Measurements from ENCODE around the gene SEC31A. TPM values are rescaled to one million over a fixed set of nuclear protein-coding genes. Genes with fewer than 3 reads are reported as not detected.

SEC31A gene
- total RNA-seq, 1 experiment from 2014 or later: 137 TPM

GRCh38 chr4:82811838-82812341, 79.1 kb downstream of the SEC31A start:
- Mint-ChIP-seq H3K9me3 (peaks cover 4% of the 10 kb centered on the region), H3K4me1 (peaks cover 18% of the 10 kb centered on the region), H3K4me3 (peak overlapping the region; percentile 9; the same call in 1 of the 2 replicates), H3K27me3 (ENCODE audit: low read depth) (peaks cover 68% of the 10 kb centered on the region), H3K27ac (no peak overlapping the region), H3K36me3 (no peaks in the 10 kb centered on the region)
- TF ChIP-seq ERG (CRISPR knock-in tag; IDR thresholded peaks at IDR 0.05): no peak
- 0 out of 2 replicates have a peak, but pooled peaks have one; percentile 26 for TF ChIP-seq FOXK1 (CRISPR knock-in tag; IDR thresholded peaks at IDR 0.05)
- TF ChIP-seq SMAD3 (CRISPR knock-in tag; IDR thresholded peaks at IDR 0.05; ENCODE audit: borderline replicate concordance): no peak
- no peak for TF ChIP-seq AFF4 (CRISPR knock-in tag; IDR thresholded peaks at IDR 0.05; ENCODE audit: borderline replicate concordance)
- peak; percentile 57; the same call in 1 of the 2 replicates for TF ChIP-seq ZNF423 (CRISPR knock-in tag; IDR thresholded peaks at IDR 0.05)
- no peak for TF ChIP-seq ZNF671 (CRISPR knock-in tag; IDR thresholded peaks at IDR 0.05)
- no peak for TF ChIP-seq ESRRA (CRISPR knock-in tag; IDR thresholded peaks at IDR 0.05; ENCODE audit: borderline replicate concordance)
- ATAC-seq (peak; percentile 75), DNase-seq (ENCODE audit: low spot score) (no peak)
- CTCF ChIA-PET: interaction anchor here (0.6 to 2.4 kb wide), 4 partner anchors 13 to 288 kb away, joined by 3 to 7 read pairs (median 4); partner anchors contain the start of gene SCD5
- POLR2A ChIA-PET: no interaction called here

- Mint-ChIP-seq H3K9me3 (peaks cover 4% of the 10 kb centered on the region), H3K4me1 (peaks cover 18% of the 10 kb centered on the region), H3K36me3 (no peaks in the 10 kb centered on the region), H3K27ac (no peak overlapping the region), H3K4me3 (no peak overlapping the region), H3K27me3 (ENCODE audit: low read depth) (peaks cover 68% of the 10 kb centered on the region)
- ATAC-seq (no peak), DNase-seq (ENCODE audit: low spot score) (no peak)
- POLR2A ChIA-PET: no interaction called here
- TF ChIP-seq NFYB (CRISPR knock-in tag; conservative IDR thresholded peaks at IDR 0.05; ENCODE audit: low read depth) (no peak), CDX4 (CRISPR knock-in tag; IDR thresholded peaks at IDR 0.05; ENCODE audit: borderline replicate concordance) (no peak), MYBL2 (CRISPR knock-in tag; IDR thresholded peaks at IDR 0.05) (no peak), ZNF121 (CRISPR knock-in tag; IDR thresholded peaks at IDR 0.05) (no peak), ZNF532 (CRISPR knock-in tag; IDR thresholded peaks at IDR 0.05; ENCODE audit: borderline replicate concordance) (no peak), CBFB (CRISPR knock-in tag; IDR thresholded peaks at IDR 0.05; ENCODE audit: low read depth) (no peak), GRHL2 (CRISPR knock-in tag; IDR thresholded peaks at IDR 0.05; ENCODE audit: insufficient replicate concordance, severe bottlenecking) (no peak), E2F1 (CRISPR knock-in tag; IDR thresholded peaks at IDR 0.05) (no peak), IRF2 (CRISPR knock-in tag; IDR thresholded peaks at IDR 0.05; ENCODE audit: borderline replicate concordance, low read depth) (no peak), RORB (CRISPR knock-in tag; IDR thresholded peaks at IDR 0.05) (no peak), ZNF263 (CRISPR knock-in tag; IDR thresholded peaks at IDR 0.05; ENCODE audit: low read depth) (no peak)
- CTCF ChIA-PET: interaction anchor here (0.7 to 2.4 kb wide), 3 partner anchors 13 to 73 kb away, joined by 4 to 7 read pairs (median 4); partner anchors contain the start of gene SCD5
Observed at GRCh38 chr4:82811392-82811791, 79.6 kb downstream of the SEC31A start.
